Sigmoid colon (tissue), 7 donors: ENCODE measurements around the gene BAHCC1. TPM values are rescaled to one million over a fixed set of nuclear protein-coding genes. Genes with fewer than 3 reads are reported as not detected.
A peak's percentile ranks its signal among the peaks of the same experiment; 100 is the strongest.

Experiments
- DNase-seq: peaks from one replicate; pipeline ENCODE4 v3.0.0-alpha.2; 2019
- H3K27ac ChIP-seq, 4 donors: fragments of 200-600 bp; sonication (generic); one replicate each; pipeline ENCODE4 v1.5.1; 2016 to 2019; ENCODE audit warnings: mild to moderate bottlenecking in 1 of 4
- H3K27me3 ChIP-seq, 3 donors: fragments of 200-600 bp; sonication (generic); one replicate each; pipeline ENCODE4 v1.5.1; 2019; ENCODE audit warnings: mild to moderate bottlenecking in 1 of 3
- H3K36me3 ChIP-seq, 4 donors: fragments of 200-600 bp; sonication (generic); one replicate each; pipeline ENCODE4 v1.5.1; 2016 to 2019
- H3K4me1 ChIP-seq, 4 donors: fragments of 200-600 bp; sonication (generic); one replicate each; pipeline ENCODE4 v1.5.1; 2017 to 2019
- H3K4me3 ChIP-seq, 4 donors: fragments of 200-600 bp; sonication (generic); one replicate each; pipeline ENCODE4 v1.5.1; 2017 to 2019; ENCODE audit warnings: mild to moderate bottlenecking in 2 of 4, moderate library complexity in 1 of 4
- H3K9me3 ChIP-seq, 4 donors: fragments of 200-600 bp in 3 of 4; sonication (generic) in 3 of 4; one replicate each; pipeline versions ENCODE4 v1.5.1 to v1.6.1; 2013 to 2019
- EP300 ChIP-seq, 4 donors: sonication (generic); formaldehyde crosslinking; IDR thresholded peaks; one replicate each; pipeline ENCODE4 v1.6.1; 2017; ENCODE audit warnings: antibody characterized with exemption in 4 of 4
- POLR2A ChIP-seq, 2 donors: fragments of 450-650 bp; IDR thresholded peaks; one replicate each; pipeline ENCODE4 v1.6.1; 2016; ENCODE audit warnings: antibody characterized with exemption in 2 of 2, mild to moderate bottlenecking in 2 of 2, moderate library complexity in 2 of 2
- POLR2AphosphoS5 ChIP-seq, 4 donors: sonication (generic); formaldehyde crosslinking; IDR thresholded peaks; one replicate each; pipeline ENCODE4 v1.6.1; 2017; ENCODE audit warnings: antibody characterized with exemption in 4 of 4
- WGBS, 2 donors: extraction: QIAGEN DNeasy Blood & Tissue Kit; methylation state at CpG; one replicate each; pipeline ENCODE4 v1.1.7; 2013; 5-methylcytosine and 5-hydroxymethylcytosine counted together
- intact Hi-C: fragments of 100-400 bp; cut with DNase I; formaldehyde crosslinking; loops from one replicate; pipeline ENCODE4 v1.15.1; 2023
- polyA plus RNA-seq, 3 donors: library from polyadenylated mRNA; stranded (reverse); fragments of 200-250 nt; gene quantifications; one replicate each; pipeline ENCODE4 v1.2.3, GENCODE V29; 2013
- total RNA-seq, 4 donors: library from RNA; depleted of rRNA; stranded (reverse); fragments of >200 nt; gene quantifications; one replicate each; pipeline ENCODE4 v1.1.0, GENCODE V29; 2016
- TF ChIP-seq, protein P1 (sequence below), 4 experiments: fragments of 450-650 bp in 3 of 4; fragments of 200-600 bp in 1 of 4; IDR thresholded peaks; one replicate each; pipeline ENCODE4 v1.5.1; 2016 to 2019; ENCODE audit warnings: antibody characterized with exemption in 4 of 4, mild to moderate bottlenecking in 3 of 4, moderate library complexity in 2 of 4
- donor health status: healthy with polysubstance abuse.
- donor health status: Bipolar disorder and iron deficiency.
- donor health status: healthy.

The BAHCC1 gene
- total and polyA plus RNA-seq, 7 donors: 1.8 to 18.6 (median 6.4) TPM

DNA sequence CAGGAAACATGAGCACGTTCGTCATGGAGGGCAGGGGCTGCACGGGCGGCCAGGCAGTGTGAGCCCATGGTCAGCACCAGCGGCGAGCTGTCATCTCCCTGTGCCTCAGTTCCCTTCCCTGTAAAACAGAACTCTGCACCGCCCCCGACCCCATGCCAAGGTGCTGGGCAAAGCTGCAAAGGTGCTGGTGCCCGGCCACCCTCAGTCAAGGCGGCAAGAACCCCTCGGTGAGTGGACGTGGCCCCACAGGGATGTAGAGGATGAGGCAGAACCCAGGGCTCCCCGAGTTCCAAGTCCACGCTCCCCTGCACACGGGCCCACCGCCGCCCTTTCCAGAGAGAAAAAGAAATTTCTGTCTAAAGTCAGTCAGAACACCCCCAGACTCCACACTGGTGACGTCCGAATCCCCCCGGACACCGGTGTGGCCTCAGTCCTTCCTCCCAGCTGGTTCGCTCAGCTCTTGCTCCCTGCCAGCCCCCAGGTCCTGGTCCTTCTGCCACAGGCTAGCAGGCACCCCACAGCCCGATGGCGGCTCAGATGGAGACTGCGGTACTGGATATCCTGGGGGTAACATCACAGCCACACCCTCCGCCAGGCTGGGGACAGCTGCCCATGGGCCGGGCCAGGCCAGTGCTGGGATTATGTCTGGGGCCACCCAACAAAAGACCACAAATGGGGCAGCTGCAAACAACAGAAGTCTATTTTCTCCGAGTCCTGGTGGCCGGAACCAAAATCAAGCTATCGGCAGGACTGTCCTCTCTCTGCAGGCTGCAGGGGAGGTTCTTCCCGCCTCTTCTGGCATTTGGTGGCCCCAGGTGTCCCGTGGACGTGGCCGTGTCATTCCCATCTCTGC is 14.4 kb upstream of the BAHCC1 start:
- no peak overlapping the region for H3K27ac ChIP-seq
- H3K4me1 ChIP-seq: peaks cover 0 to 13% (median 8%) of the 10 kb centered on the region in 4 donors
- TF ChIP-seq, protein P1, sequence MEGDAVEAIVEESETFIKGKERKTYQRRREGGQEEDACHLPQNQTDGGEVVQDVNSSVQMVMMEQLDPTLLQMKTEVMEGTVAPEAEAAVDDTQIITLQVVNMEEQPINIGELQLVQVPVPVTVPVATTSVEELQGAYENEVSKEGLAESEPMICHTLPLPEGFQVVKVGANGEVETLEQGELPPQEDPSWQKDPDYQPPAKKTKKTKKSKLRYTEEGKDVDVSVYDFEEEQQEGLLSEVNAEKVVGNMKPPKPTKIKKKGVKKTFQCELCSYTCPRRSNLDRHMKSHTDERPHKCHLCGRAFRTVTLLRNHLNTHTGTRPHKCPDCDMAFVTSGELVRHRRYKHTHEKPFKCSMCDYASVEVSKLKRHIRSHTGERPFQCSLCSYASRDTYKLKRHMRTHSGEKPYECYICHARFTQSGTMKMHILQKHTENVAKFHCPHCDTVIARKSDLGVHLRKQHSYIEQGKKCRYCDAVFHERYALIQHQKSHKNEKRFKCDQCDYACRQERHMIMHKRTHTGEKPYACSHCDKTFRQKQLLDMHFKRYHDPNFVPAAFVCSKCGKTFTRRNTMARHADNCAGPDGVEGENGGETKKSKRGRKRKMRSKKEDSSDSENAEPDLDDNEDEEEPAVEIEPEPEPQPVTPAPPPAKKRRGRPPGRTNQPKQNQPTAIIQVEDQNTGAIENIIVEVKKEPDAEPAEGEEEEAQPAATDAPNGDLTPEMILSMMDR (IDR thresholded peaks at IDR 0.05): no peak
- TF ChIP-seq EP300 (IDR thresholded peaks at IDR 0.05) (no peak), POLR2AphosphoS5 (IDR thresholded peaks at IDR 0.05) (no peak), POLR2A (IDR thresholded peaks at IDR 0.05) (no peak)
- no peaks in the 10 kb centered on the region for H3K27me3 ChIP-seq
- H3K9me3 ChIP-seq: no peaks in the 10 kb centered on the region
- no peak for DNase-seq
- H3K36me3 ChIP-seq: no peaks in the 10 kb centered on the region
- intact Hi-C loops: no loop called here
- H3K4me3 ChIP-seq: no peak overlapping the region
- 87 to 89% methylated on average over 34 of the region's 34 CpGs for WGBS, 2 donors

DNA sequence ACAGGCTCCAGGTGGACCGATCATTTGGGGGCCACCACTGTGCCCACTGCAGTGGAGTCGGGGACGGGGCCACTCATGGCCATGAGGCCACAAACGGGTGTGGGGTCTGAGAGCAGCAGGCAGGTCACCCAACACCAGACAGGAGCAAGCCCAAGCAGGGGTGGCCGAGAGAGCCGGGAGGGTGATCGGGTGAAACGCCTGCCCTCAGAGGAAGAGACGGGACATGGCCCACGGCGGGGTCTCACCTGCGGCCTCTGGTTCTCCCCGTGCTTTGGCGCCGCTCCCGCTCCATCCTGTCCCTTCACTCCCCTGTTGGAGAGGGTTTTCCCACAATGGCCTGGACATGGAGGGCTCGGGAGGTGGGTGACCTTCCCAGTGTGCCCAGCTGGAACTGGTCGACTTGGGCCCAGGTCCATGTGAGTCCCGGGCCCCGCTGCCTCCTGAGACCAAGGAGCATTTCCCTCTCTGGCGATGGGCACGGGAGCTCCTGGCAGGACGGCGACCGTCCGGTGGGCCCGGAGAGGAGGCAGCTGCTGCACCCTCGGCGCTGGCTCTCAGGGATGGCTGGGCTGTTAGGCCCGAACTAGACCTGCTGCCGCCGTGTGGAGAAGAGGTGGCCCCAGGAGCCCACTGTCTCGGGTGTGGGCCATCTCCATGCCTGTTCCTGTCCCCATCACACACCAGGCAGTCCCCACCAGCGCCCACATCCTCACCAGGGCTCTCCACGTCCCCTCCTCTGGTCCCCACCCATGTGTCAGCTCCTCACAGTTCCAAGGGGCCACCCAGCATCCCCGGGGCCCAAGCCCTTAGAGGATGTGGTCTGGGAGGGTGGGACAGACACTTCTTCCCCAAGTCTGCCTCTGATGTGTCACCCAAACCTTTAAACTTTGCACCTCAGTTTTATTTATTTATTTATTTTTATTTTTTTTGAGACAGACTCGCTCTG is 13.4 kb upstream of the BAHCC1 start:
- 90 to 91% methylated on average over 37 of the region's 37 CpGs for WGBS, 2 donors

DNA sequence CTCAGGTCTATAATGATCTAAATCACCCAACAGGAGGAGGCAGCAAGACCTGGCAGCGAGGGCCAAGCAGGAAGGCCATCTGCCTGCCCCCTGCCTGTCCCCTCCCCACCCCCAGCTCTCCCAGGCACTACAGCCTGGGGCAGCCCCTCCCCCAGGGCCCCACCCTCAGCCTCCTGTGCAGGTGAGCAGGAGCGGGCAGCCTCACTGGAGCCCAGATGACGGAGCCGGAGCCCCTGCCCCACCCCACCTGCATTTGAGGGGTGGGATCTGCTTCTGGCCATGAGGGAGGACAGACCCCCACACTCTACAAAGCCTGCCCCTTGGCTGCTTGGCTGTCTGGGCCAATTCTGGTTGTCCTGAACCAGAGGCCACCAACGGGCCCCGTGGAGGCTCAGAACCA is 12.4 kb upstream of the BAHCC1 start:
- Histone ChIP-seq H3K9me3 (no peaks in the 10 kb centered on the region), H3K4me3 (no peak overlapping the region), H3K36me3 (no peaks in the 10 kb centered on the region), H3K4me1 (peaks cover 0 to 26% (median 18%) of the 10 kb centered on the region in 4 donors), H3K27ac (no peak overlapping the region), H3K27me3 (no peaks in the 10 kb centered on the region)
- DNase-seq: no peak
- no peak for TF ChIP-seq EP300 (IDR thresholded peaks at IDR 0.05)
- no peak for TF ChIP-seq POLR2AphosphoS5 (IDR thresholded peaks at IDR 0.05)
- TF ChIP-seq POLR2A (IDR thresholded peaks at IDR 0.05): no peak
- TF ChIP-seq, protein P1 (IDR thresholded peaks at IDR 0.05): no peak
- intact Hi-C loops: no loop called here
- whole genome bisulfite sequencing, 2 donors: 77 to 89% methylated on average over 6 of the region's 6 CpGs

More for the DNA sequence above, 13.4 kb upstream of the BAHCC1 start:
- TF ChIP-seq, protein P1 (IDR thresholded peaks at IDR 0.05): no peak
- no peak for TF ChIP-seq POLR2AphosphoS5 (IDR thresholded peaks at IDR 0.05)
- no peak for DNase-seq
- intact Hi-C loops: no loop called here
- Histone ChIP-seq H3K9me3 (no peaks in the 10 kb centered on the region), H3K27ac (no peak overlapping the region), H3K27me3 (no peaks in the 10 kb centered on the region), H3K36me3 (no peaks in the 10 kb centered on the region), H3K4me1 (peaks cover 0 to 21% (median 15%) of the 10 kb centered on the region in 4 donors), H3K4me3 (no peak overlapping the region)

DNA sequence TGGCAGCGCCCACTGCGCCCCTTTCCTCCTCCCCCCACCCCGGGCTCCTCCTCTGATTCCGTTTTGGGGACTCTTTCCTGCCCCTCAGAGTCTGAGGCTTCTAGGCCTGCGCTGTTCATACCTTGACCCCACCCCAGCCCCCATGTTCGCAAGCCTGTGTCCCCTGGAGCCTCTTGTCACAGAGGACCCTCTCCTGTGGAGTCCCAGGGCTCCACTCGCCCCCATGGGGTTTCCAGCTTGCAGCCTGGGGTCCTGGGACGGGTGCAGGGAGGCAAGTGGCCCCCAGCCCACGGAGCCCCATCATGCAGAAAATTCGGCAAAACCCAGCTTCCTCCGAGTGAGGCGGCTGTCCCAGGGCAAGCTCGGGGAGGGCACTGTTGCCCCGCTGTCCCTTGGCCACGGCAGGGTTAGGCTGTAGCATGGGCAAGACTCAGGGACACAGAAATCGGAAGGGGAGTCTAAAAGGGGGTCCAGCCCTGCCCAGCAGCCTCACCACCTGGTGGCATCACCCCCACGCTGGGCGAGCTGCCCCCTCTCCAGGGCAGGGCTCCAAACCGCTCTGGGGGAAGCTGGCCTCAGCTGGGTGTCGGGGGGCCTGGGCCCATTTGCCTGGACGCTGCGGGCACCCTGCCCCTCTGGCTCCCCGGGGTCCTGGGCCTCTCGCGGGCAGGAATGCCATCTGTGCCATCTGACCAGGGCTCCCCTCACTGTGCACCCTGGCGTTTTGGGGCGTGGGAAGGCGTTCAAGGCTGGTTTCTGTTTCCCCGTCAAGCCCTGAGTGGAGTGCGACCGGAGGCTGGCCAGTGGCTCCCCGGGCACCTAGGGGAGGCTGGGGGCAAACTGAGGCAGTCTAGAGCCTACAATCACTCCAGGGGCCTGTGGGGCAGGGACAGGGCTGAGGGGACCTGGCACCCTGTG is 11.5 kb upstream of the BAHCC1 start:
- H3K27me3 ChIP-seq: no peaks in the 10 kb centered on the region
- H3K27ac ChIP-seq: peak overlapping the region in 1 of 4 donors; percentile 99
- TF ChIP-seq EP300 (IDR thresholded peaks at IDR 0.05) (no peak), POLR2AphosphoS5 (IDR thresholded peaks at IDR 0.05) (no peak), POLR2A (IDR thresholded peaks at IDR 0.05) (no peak)
- TF ChIP-seq, protein P1 (IDR thresholded peaks at IDR 0.05): no peak
- no peak for DNase-seq
- intact Hi-C loops: no loop called here
- H3K36me3 ChIP-seq: no peaks in the 10 kb centered on the region
- 91 to 92% methylated on average over 32 of the region's 32 CpGs for WGBS, 2 donors
- no peak overlapping the region for H3K4me3 ChIP-seq
- H3K9me3 ChIP-seq: no peaks in the 10 kb centered on the region
- H3K4me1 ChIP-seq: peaks cover 0 to 35% (median 27%) of the 10 kb centered on the region in 4 donors
